A549 (cell line): ENCODE results near the gene SLC9A1. TPM values are rescaled to one million over a fixed set of nuclear protein-coding genes. Genes with fewer than 3 reads are reported as not detected.

Source experiments
- ATAC-seq, 2 experiments: fragments of 200-7000 bp in 1 of 2; fragments of >200 bp in 1 of 2; cut with Nextera tagmentation in 1 of 2; cut with Tn5 transposase in 1 of 2; 3 replicates each; pipeline versions ENCODE4 v1.8.0 to v1.9.1; 2018 to 2020; ENCODE audit warnings: mild to moderate bottlenecking in 1 of 2, moderate library complexity in 1 of 2
- CTCF ChIA-PET: fragments of 300-600 bp; sonication (Branson Sonifier 250); formaldehyde crosslinking; extraction: SDS; loops from one replicate; lab custom pipeline; 2021; ENCODE audit warnings: antibody characterized with exemption, inconsistent platforms; lab: Yijun Ruan, JAX
- POLR2A ChIA-PET: fragments of 350-600 bp; formaldehyde crosslinking; extraction: SDS; loops from one replicate; lab custom pipeline; 2021; ENCODE audit warnings: antibody characterized with exemption, inconsistent platforms; lab: Yijun Ruan, JAX
- DNase-seq, 2 experiments: peaks; one replicate each; pipeline versions ENCODE4 v3.0.0 to v3.0.0-alpha.2; 2011 to 2016; ENCODE audit warnings: low read depth in 1 of 2, low spot score in 1 of 2
- FAIRE-seq: peaks from 2 replicates; lab custom pipeline; 2011; peaks lifted over from hg19 to GRCh38; lab: Jason Lieb, UNC
- H3K27ac ChIP-seq, 2 experiments: fragments of >200 bp; sonication (Bioruptor Twin); formaldehyde crosslinking; 3 replicates each; pipeline ENCODE4 v1.5.1; 2016 to 2017
- H3K4me1 ChIP-seq: fragments of >200 bp; sonication (Bioruptor Twin); formaldehyde crosslinking; 3 replicates; pipeline ENCODE4 v1.6.1; 2016
- H3K4me2 ChIP-seq: fragments of >200 bp; sonication (Bioruptor Twin); formaldehyde crosslinking; 3 replicates; pipeline ENCODE4 v1.6.1; 2016
- H3K4me3 ChIP-seq: fragments of >200 bp; sonication (Bioruptor Twin); formaldehyde crosslinking; 3 replicates; pipeline ENCODE4 v1.5.1; 2016
- H3K9me3 ChIP-seq: fragments of >200 bp; sonication (Bioruptor Twin); formaldehyde crosslinking; 3 replicates; pipeline ENCODE4 v1.6.1; 2016
- CBX2 ChIP-seq: fragments of 200-600 bp; sonication (generic); IDR thresholded peaks from 2 replicates; pipeline ENCODE4 v1.6.1; 2016; ENCODE audit warnings: low read depth, mild to moderate bottlenecking, borderline replicate concordance
- CBX8 ChIP-seq: fragments of 200-600 bp; sonication (generic); IDR thresholded peaks from 2 replicates; pipeline ENCODE4 v1.6.1; 2016
- EHF ChIP-seq: fragments of 250-450 bp; sonication (Bioruptor Pico); IDR thresholded peaks from 2 replicates; pipeline ENCODE4 v1.5.0; 2020; ENCODE audit warnings: mild to moderate bottlenecking
- HEYL ChIP-seq: fragments of 250-450 bp; sonication (Bioruptor Pico); IDR thresholded peaks from 2 replicates; pipeline ENCODE4 v1.8.0; 2021; ENCODE audit warnings: mild to moderate bottlenecking, moderate library complexity
- HOXB13 ChIP-seq: fragments of 250-450 bp; sonication (Bioruptor Pico); IDR thresholded peaks from 2 replicates; pipeline ENCODE4 v1.5.0; 2020; ENCODE audit warnings: low read depth, mild to moderate bottlenecking, moderate library complexity
- HOXB5 ChIP-seq: fragments of 250-450 bp; sonication (Bioruptor Pico); IDR thresholded peaks from 2 replicates; pipeline ENCODE4 v1.5.0; 2020; ENCODE audit warnings: mild to moderate bottlenecking, moderate library complexity
- MAZ ChIP-seq: fragments of 150-350 bp; IDR thresholded peaks from 2 replicates; pipeline ENCODE4 v1.6.1; 2014; ENCODE audit warnings: antibody characterized with exemption, low read depth, low read length, borderline replicate concordance
- MYC ChIP-seq: IDR thresholded peaks from 2 replicates; pipeline ENCODE4 v1.6.1; 2012; ENCODE audit warnings: mild to moderate bottlenecking, inconsistent platforms, low read length, improper control_type of control experiment, borderline replicate concordance
- NR3C1 ChIP-seq: fragments of >200 bp; sonication (Bioruptor Twin); formaldehyde crosslinking; IDR thresholded peaks from 3 replicates; pipeline ENCODE4 v1.6.1; 2017
- PHF8 ChIP-seq: fragments of 200-600 bp; sonication (generic); IDR thresholded peaks from 2 replicates; pipeline ENCODE4 v1.6.1; 2016; ENCODE audit warnings: low read depth, mild to moderate bottlenecking, antibody characterized with exemption, moderate library complexity, borderline replicate concordance
- RAD21 ChIP-seq, 2 experiments: fragments of >200 bp in 1 of 2; sonication (Bioruptor Twin) in 1 of 2; formaldehyde crosslinking in 1 of 2; IDR thresholded peaks in 1 of 2; conservative IDR thresholded peaks in 1 of 2; 2 replicates in 1 of 2; 3 replicates in 1 of 2; pipeline ENCODE4 v1.6.1; 2012 to 2018; ENCODE audit warnings: inconsistent platforms in 1 of 2
- RNF2 ChIP-seq: fragments of 200-600 bp; sonication (generic); IDR thresholded peaks from 2 replicates; pipeline ENCODE4 v1.6.1; 2016; ENCODE audit warnings: low read depth, mild to moderate bottlenecking, antibody characterized with exemption, moderate library complexity, borderline replicate concordance
- ZSCAN20 ChIP-seq: fragments of 250-450 bp; sonication (Bioruptor Pico); IDR thresholded peaks from 2 replicates; pipeline ENCODE4 v1.8.0; 2022; ENCODE audit warnings: mild to moderate bottlenecking, moderate library complexity
- WGBS: methylation state at CpG from one replicate; pipeline ENCODE4 v1.1.6; 2017; ENCODE audit errors: missing lambda C conversion rate; 5-methylcytosine and 5-hydroxymethylcytosine counted together
- polyA plus RNA-seq, 4 experiments: library from polyadenylated mRNA; depleted of rRNA in 3 of 4; stranded (reverse); fragments of >200 nt; fragmentation: RNase III in 1 of 4; extraction: RNeasy Plus Mini Kit Qiagen cat#74134 plus additional on column Dnase treatment in 1 of 4; gene quantifications; 2 replicates in 3 of 4; 3 replicates in 1 of 4; pipeline ENCODE4 v1.2.3, GENCODE V29; 2011 to 2017
- TF ChIP-seq, protein P1 (sequence below): fragments of 450-650 bp; IDR thresholded peaks from 2 replicates; pipeline ENCODE4 v1.6.1; 2014; ENCODE audit warnings: antibody characterized with exemption
- TF ChIP-seq, protein P2 (sequence below): fragments of >200 bp; sonication (Bioruptor Twin); formaldehyde crosslinking; IDR thresholded peaks from 2 replicates; pipeline ENCODE4 v1.6.1; 2016
- TF ChIP-seq, protein P3 (sequence below): fragments of 250-450 bp; sonication (Bioruptor Pico); IDR thresholded peaks from 2 replicates; pipeline ENCODE4 v1.5.0; 2020; ENCODE audit warnings: low read depth, mild to moderate bottlenecking, moderate library complexity

The SLC9A1 gene
- polyA plus RNA-seq, 2 of the 4 experiments (the other 2 are of a cell fraction), result 7.4 to 8.0 TPM

DNA sequence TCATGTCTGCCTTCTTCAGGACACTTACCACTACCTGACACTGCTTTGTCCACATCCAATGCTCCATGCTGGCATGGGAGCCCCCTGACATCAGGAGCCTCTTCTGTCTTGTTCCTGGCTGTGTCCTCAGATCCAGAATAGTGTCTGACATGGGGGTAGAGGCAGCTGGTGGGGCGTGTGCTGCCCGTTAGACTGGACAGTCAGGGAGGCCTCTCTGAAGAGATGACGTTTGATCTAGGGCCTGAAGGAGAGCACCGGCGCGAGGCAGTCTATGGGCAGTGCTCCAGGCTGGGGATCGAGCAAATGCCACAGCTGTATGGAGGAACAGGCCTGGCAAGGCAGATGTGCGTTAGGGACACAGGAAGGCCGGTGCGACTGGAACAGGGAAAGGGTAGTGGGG lies 16.6 kb downstream of the SLC9A1 start (continued):
- TF ChIP-seq RAD21 (conservative IDR thresholded peaks at IDR 0.05 in 1 of 2, IDR thresholded peaks at IDR 0.05 in 1 of 2) (no peak), PHF8 (no peak), RNF2 (no peak)
- TF ChIP-seq, protein P1, sequence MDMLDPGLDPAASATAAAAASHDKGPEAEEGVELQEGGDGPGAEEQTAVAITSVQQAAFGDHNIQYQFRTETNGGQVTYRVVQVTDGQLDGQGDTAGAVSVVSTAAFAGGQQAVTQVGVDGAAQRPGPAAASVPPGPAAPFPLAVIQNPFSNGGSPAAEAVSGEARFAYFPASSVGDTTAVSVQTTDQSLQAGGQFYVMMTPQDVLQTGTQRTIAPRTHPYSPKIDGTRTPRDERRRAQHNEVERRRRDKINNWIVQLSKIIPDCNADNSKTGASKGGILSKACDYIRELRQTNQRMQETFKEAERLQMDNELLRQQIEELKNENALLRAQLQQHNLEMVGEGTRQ, result no peak
- TF ChIP-seq, protein P2, sequence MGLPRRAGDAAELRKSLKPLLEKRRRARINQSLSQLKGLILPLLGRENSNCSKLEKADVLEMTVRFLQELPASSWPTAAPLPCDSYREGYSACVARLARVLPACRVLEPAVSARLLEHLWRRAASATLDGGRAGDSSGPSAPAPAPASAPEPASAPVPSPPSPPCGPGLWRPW, result no peak

DNA sequence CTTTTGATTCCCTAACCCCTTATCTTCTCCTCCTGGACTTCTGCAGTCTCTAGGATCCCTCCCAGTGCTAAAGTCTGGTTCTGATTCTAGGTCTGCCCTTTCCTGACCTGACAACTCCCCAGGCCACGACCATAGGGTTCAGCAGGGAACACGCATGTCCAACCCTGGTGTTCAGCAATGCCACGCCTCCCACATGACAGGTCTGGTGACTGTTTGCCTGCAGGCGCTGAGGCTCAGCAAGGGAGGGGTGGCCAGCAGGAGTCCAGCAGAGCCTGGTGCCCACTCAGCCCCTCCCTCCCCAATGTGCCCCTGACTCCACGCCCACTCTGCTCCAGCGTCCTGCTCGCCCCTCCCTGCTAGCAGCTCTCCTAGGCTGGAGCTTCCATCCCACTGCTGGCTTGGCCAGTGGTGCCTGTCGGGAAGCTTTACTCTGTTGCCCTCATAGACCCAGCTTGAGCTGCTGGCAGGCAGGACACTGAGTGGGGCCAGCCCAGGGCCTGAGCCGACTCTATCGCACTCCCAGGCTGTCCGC lies 17.3 kb downstream of the SLC9A1 start:
- 100% methylated on average over 6 of the region's 11 CpGs for WGBS
- ATAC-seq (no peak), DNase-seq (no peak), FAIRE-seq (no peak)
- Histone ChIP-seq H3K4me3 (no peak overlapping the region), H3K4me2 (no peak overlapping the region), H3K9me3 (no peaks in the 10 kb centered on the region), H3K4me1 (peaks cover 17% of the 10 kb centered on the region), H3K27ac (no peak overlapping the region)
- CTCF ChIA-PET, result interaction anchor here (1.3 kb wide), 1 partner anchor 11 kb away, joined by 4 read pairs; no protein-coding TSS in a partner anchor
- POLR2A ChIA-PET, result no interaction called here
- TF ChIP-seq EHF (CRISPR knock-in tag), result no peak
- no peak for TF ChIP-seq HOXB5 (CRISPR knock-in tag)

DNA sequence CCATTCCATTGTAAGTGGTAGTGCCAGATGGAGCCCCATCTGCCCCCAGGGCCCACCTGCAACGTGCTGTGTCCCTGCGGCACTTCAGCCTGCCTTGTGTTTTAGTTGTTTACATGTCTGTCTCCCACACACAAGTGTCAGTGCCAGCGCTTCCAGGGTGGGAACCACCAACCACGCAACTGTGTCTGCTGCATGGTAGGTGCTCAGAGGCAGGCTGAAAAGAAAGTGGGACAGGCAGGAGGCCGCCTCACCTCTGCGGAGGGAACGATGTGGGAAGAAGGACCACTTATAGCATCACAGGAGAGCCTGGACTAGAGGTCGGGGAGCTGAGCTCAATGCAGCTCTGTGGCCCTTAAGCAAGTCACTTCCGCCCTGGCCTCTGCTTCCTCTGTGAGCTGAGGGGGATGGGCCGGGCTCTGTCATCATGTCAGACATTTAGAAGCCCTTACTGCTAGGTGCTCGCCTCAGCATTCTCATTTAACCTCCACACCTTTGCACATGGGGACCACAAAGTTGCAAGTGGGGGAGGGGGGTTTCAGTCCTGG lies 17.9 kb downstream of the SLC9A1 start:
- no peak overlapping the region for H3K4me2 ChIP-seq
- TF ChIP-seq HEYL (CRISPR knock-in tag) (no peak), MAZ (no peak), HOXB5 (CRISPR knock-in tag) (no peak), CBX8 (no peak), ZSCAN20 (CRISPR knock-in tag) (no peak), NR3C1 (no peak), HOXB13 (CRISPR knock-in tag) (no peak), MYC (no peak)
- TF ChIP-seq, protein P3, sequence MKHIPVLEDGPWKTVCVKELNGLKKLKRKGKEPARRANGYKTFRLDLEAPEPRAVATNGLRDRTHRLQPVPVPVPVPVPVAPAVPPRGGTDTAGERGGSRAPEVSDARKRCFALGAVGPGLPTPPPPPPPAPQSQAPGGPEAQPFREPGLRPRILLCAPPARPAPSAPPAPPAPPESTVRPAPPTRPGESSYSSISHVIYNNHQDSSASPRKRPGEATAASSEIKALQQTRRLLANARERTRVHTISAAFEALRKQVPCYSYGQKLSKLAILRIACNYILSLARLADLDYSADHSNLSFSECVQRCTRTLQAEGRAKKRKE, result no peak
- TF ChIP-seq, protein P1, result no peak
- no peaks in the 10 kb centered on the region for H3K9me3 ChIP-seq
- H3K4me3 ChIP-seq, result no peak overlapping the region
- FAIRE-seq, result no peak
- peaks cover 12% of the 10 kb centered on the region for H3K4me1 ChIP-seq
- ChIA-PET CTCF (interaction anchor here (1.2 to 1.8 kb wide), 3 partner anchors 18 to 147 kb away, joined by 3 to 6 read pairs (median 4); partner anchors contain the start of gene SLC9A1), POLR2A (no interaction called here)
- no peak for ATAC-seq
- DNase-seq, result no peak
- 87% methylated on average over 10 of the region's 11 CpGs for WGBS
- no peak overlapping the region for H3K27ac ChIP-seq

DNA sequence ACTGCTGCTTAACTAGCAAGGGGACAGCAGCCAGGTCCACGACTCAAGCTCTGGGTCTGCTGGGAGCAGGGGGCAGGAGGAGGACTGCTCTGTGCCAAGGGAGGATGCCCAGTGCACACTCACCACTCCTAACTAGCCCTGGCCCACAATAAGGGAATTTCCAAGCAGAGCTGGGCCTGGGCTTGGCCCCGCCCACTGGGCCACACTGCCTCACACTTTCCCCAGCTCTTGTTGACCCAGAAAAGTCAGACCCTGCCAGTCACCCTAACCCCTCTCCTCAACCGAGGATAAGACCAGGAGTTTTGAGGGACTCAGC lies 18.7 kb downstream of the SLC9A1 start:
- 0 out of 3 replicates have a peak, but pooled peaks cover 3% of the 10 kb centered on the region for H3K4me1 ChIP-seq
- H3K27ac ChIP-seq, result no peak overlapping the region
- CTCF ChIA-PET, result interaction anchor here (1.2 to 3.1 kb wide), 5 partner anchors 7 to 148 kb away, joined by 3 to 10 read pairs (median 6); partner anchors contain the start of gene SLC9A1
- POLR2A ChIA-PET, result no interaction called here
- no peaks in the 10 kb centered on the region for H3K9me3 ChIP-seq
- ATAC-seq (peak; percentile 37 to 61; a peak in 3 of 6 replicates), DNase-seq (no peak), FAIRE-seq (no peak)
- no peak overlapping the region for H3K4me2 ChIP-seq
- WGBS, result 89% methylated on average over 1 of the region's 3 CpGs
- no peak overlapping the region for H3K4me3 ChIP-seq
- no peak for TF ChIP-seq NR3C1
- TF ChIP-seq, protein P1, result no peak
- TF ChIP-seq CBX2, result no peak
